Neutrophil (primary cell): Measurements from ENCODE around the gene ADRM1.

Experiments used
- H3K27ac ChIP-seq: fragments of 200-600 bp; sonication (generic); 2 replicates; pipeline ENCODE4 v1.5.1; 2016; ENCODE audit warnings: mild to moderate bottlenecking, moderate library complexity
- H3K27me3 ChIP-seq: fragments of 200-600 bp; sonication (generic); 2 replicates; pipeline ENCODE4 v1.6.0; 2016; ENCODE audit warnings: mild to moderate bottlenecking
- H3K36me3 ChIP-seq: fragments of 200-600 bp; sonication (generic); 2 replicates; pipeline ENCODE4 v1.5.1; 2017
- H3K4me1 ChIP-seq, 2 experiments: fragments of 200-600 bp in 1 of 2; sonication (generic) in 1 of 2; 1 replicate in 1 of 2; 2 replicates in 1 of 2; pipeline versions ENCODE4 v1.5.1 to v1.6.1; 2013 to 2016; ENCODE audit warnings: low read depth in 1 of 2, low read length in 1 of 2, mild to moderate bottlenecking in 1 of 2, moderate library complexity in 1 of 2; ENCODE audit not compliant: control insufficient read depth in 1 of 2, insufficient read depth in 1 of 2
- H3K4me3 ChIP-seq, 2 experiments: fragments of 200-600 bp in 1 of 2; sonication (generic) in 1 of 2; 1 replicate in 1 of 2; 2 replicates in 1 of 2; pipeline ENCODE4 v1.5.1; 2013 to 2016; ENCODE audit warnings: low read depth in 1 of 2, low read length in 1 of 2, mild to moderate bottlenecking in 1 of 2, moderate library complexity in 1 of 2
- H3K9me3 ChIP-seq: fragments of 200-600 bp; sonication (generic); 2 replicates; pipeline ENCODE4 v1.5.1; 2016
- TF ChIP-seq, protein P1 (sequence below): fragments of 200-600 bp; sonication (generic); IDR thresholded peaks from 2 replicates; pipeline ENCODE4 v1.5.1; 2016; ENCODE audit warnings: antibody characterized with exemption

ADRM1 gene

DNA sequence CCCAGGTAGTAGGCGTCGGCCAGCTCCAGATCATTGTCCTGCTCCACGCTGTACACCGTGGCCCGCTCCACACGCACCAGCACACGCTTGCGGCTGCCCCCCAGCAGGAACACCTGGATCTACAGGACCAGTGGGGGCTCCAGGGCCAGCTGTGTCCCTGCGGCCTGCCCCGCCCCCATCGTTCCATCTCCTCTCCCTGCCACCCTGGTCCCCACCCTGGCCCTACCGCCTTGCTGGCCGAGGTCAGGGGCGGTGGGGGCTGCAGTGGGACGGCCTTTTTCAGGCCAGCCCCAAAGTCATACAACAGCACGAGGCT lies 9.8 kb downstream of the ADRM1 start:
- peaks cover 23% of the 10 kb centered on the region for H3K36me3 ChIP-seq
- no peaks in the 10 kb centered on the region for H3K4me1 ChIP-seq
- H3K27me3 ChIP-seq, result no peaks in the 10 kb centered on the region
- no peak overlapping the region for H3K4me3 ChIP-seq
- H3K9me3 ChIP-seq, result no peaks in the 10 kb centered on the region
- H3K27ac ChIP-seq, result no peak overlapping the region
- TF ChIP-seq, protein P1, sequence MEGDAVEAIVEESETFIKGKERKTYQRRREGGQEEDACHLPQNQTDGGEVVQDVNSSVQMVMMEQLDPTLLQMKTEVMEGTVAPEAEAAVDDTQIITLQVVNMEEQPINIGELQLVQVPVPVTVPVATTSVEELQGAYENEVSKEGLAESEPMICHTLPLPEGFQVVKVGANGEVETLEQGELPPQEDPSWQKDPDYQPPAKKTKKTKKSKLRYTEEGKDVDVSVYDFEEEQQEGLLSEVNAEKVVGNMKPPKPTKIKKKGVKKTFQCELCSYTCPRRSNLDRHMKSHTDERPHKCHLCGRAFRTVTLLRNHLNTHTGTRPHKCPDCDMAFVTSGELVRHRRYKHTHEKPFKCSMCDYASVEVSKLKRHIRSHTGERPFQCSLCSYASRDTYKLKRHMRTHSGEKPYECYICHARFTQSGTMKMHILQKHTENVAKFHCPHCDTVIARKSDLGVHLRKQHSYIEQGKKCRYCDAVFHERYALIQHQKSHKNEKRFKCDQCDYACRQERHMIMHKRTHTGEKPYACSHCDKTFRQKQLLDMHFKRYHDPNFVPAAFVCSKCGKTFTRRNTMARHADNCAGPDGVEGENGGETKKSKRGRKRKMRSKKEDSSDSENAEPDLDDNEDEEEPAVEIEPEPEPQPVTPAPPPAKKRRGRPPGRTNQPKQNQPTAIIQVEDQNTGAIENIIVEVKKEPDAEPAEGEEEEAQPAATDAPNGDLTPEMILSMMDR, result no peak

DNA sequence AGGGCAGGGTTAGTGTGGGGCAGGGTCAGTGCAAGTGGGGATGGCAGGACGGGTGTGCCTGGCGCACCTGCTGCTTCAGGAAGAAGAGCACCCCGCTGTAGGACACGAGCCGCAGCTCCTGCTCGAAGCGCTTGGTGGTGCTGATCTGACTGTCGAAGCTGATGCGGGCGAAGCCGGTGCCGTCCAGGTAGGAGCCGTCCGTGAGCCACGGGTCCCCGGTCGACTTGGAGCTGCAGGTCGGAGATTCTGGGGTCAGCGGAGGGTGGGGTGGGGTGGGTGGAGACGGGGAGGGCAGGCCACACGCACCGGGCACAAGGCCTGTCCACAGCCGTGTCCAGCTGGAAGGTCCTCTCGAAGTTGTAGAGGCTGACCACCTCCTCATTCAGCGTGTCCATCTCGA lies 10.2 kb downstream of the ADRM1 start:
- no peaks in the 10 kb centered on the region for H3K27me3 ChIP-seq
- no peaks in the 10 kb centered on the region for H3K4me1 ChIP-seq
- TF ChIP-seq, protein P1, result no peak
- peaks cover 19% of the 10 kb centered on the region for H3K36me3 ChIP-seq
- no peak overlapping the region for H3K27ac ChIP-seq
- H3K4me3 ChIP-seq, result no peak overlapping the region
- H3K9me3 ChIP-seq, result no peaks in the 10 kb centered on the region

DNA sequence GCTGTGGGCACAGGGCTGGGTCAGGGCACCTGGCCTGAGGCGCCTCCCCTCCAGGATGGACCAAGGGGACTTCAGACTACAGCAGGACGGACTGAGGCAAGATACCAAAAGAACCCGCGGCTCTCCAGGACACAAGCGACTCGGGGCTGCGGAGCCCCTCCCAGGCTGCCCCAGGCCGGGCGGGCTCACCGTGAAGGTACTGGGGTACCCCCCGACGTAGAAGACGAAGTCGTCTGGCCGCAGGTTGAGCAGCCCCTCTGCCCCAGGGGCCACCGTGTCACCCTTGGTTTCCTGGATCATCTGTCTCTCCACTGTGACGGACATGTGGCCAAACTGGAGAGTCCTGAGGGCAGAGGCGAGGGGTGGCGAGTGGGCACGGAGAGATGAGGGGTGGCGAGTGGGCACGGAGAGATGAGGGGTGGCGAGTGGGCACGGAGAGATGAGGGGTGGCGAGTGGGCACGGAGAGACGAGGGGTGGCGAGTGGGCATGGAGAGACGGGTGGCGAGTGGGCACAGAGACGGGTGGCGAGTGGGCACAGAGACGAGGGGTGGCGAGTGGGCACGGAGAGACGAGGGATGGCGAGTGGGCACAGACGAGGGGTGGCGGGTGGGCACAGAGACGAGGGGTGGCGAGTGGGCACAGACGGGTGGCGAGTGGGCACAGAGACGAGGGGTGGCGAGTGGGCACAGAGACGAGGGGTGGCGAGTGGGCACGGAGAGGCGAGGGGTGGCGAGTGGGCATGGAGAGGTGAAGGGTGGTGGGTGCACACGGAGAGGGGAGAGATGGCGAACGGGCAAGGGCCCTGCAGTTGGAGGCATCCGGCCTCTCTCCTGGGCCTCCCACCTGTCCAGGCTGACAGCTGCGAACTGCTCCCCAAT lies 10.9 kb downstream of the ADRM1 start:
- TF ChIP-seq, protein P1, result no peak

DNA sequence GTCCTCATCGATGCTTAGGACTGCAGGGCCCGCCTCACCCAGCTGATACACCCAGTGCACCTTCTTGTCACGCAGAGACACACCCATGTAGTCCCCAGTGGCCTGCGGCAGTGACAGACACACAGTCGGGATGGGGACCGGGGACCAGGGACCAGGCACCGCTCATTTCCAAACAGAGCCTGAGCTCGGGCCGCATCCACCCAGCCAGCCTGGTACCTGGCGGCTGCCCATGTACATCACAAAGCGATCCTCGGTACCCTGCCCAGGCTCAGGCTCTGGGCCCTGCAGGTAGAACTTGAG lies 11.5 kb downstream of the ADRM1 start:
- peaks cover 6% of the 10 kb centered on the region for H3K36me3 ChIP-seq
- TF ChIP-seq, protein P1, result no peak

More for the DNA sequence above, 10.9 kb downstream of the ADRM1 start:
- Histone ChIP-seq H3K4me1 (no peaks in the 10 kb centered on the region), H3K4me3 (no peak overlapping the region), H3K27me3 (no peaks in the 10 kb centered on the region), H3K9me3 (no peaks in the 10 kb centered on the region), H3K36me3 (peaks cover 12% of the 10 kb centered on the region), H3K27ac (no peak overlapping the region)

DNA sequence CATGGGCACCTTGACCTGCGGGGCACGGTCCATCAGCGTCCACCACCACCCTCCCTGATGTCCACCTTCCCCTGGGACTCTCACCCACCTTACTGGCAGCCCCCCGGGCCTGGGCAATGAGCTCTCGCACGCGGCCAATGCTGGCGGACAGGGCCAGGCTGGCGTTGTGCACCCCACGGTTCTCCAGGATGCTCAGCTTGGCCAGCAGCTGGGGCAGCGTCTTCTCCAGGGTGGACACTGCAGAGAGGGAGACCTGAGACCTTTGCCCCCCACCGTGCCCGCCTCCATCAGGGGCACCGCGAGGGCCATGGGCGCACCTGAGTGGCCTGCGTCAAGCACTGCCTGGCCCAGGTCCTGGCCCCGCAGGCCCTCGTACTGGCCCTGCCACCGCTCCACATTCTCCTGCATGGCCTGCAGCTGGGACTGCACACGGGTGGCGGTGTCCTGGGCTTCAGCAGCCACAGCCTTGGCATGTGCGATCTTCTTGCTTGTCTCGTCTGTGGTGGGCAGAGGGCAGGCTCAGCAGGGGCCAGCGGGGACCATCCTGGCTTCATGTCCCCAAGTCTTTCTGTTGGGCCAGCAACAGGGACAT lies 12.0 kb downstream of the ADRM1 start:
- Histone ChIP-seq H3K4me1 (no peaks in the 10 kb centered on the region), H3K9me3 (no peaks in the 10 kb centered on the region), H3K27ac (no peak overlapping the region), H3K4me3 (no peak overlapping the region), H3K27me3 (no peaks in the 10 kb centered on the region), H3K36me3 (peaks cover under 1% of the 10 kb centered on the region)
- TF ChIP-seq, protein P1, result no peak

More for the DNA sequence above, 11.5 kb downstream of the ADRM1 start:
- H3K9me3 ChIP-seq, result no peaks in the 10 kb centered on the region
- H3K27ac ChIP-seq, result no peak overlapping the region
- no peaks in the 10 kb centered on the region for H3K27me3 ChIP-seq
- H3K4me3 ChIP-seq, result no peak overlapping the region
- no peaks in the 10 kb centered on the region for H3K4me1 ChIP-seq
